Raji (cell line): ENCODE data around the gene SLC35E2B.
A peak's percentile ranks its signal among the peaks of the same experiment; 100 is the strongest.

Experiments used
- POLR2A ChIP-seq: IDR thresholded peaks from 2 replicates; pipeline ENCODE4 v1.6.1; 2011; ENCODE audit warnings: low read depth, low read length, control low read depth; ENCODE audit not compliant: insufficient read depth

SLC35E2B gene

DNA sequence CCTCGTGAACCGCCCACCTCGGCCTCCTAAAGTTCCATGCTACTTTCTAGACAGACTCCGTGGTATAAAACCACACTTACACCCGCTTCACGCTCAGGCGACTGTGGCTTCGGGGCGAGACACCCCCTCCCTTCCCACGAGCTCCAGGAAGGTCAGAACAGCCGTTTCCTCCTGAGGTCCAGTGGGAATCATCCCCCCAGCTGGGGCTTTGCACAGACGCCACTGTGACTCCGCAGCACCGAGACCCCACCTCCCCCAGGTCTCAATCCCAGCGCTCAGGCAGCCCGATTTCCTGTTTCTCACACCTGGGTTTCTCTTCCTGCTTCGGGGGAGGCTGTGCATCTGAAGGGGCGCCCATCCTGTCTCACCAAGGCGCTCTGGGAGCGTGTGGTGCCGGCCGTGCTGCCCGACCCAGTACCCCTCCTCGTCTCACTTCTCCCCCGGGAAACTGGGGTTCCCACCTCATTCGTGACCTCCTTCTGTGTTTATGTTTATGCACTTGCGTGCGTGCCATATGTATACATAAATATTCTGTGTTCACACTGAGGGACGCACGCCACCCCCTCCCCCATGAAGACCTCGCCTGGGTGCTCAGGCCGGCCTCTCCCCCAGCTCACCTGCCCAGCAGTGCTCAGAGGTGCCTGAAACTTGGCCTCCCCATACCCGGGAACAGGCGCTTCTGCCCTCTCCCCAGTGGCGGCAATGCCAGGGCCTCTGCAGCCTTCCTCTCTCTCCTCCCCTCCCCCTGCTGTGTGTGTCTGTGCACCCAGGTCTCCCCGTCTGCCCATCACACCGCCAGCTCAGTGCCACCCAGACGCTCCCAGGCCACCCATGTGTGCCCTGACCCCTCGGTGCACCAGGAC is 14.6 kb downstream of the SLC35E2B start:
- TF ChIP-seq POLR2A, result peak; percentile 55

DNA sequence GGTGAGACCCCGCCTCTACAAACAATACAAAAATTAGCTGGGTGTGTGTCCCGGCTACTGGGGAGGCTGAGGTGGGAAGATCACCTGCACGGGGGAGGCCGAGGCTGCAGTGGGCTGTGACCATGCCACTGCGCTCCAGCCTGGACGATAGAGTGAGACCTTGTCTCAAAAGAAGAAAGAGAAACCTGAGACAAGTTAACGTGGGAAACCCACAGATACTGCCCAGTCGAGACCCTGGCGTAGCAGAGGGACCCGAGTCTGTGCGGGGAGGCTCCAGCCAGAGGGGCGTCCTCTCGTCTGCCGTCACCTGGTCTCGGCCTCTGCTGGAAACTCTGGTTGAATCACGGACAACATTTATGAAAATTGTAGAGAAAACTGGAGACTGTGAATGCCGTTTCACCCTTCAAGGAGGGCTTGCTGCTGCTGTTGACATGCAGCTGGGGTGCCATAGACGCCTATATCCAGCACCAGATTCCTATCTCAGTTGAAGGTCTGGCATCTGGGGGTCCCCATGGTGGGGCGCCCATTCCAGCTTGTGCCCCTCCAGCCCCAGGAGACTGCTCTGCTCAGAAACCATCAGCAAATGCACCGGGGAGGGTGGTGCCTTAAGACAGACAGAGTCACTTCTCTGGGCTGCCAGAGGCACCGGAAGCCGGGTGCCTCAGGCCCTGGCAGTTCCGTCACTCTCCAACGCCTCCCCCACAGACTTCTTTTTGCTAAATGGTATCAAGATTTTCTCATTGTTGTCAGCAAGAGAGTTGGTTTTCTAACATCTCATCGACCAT is 20.2 kb downstream of the SLC35E2B start:
- TF ChIP-seq POLR2A, result no peak

DNA sequence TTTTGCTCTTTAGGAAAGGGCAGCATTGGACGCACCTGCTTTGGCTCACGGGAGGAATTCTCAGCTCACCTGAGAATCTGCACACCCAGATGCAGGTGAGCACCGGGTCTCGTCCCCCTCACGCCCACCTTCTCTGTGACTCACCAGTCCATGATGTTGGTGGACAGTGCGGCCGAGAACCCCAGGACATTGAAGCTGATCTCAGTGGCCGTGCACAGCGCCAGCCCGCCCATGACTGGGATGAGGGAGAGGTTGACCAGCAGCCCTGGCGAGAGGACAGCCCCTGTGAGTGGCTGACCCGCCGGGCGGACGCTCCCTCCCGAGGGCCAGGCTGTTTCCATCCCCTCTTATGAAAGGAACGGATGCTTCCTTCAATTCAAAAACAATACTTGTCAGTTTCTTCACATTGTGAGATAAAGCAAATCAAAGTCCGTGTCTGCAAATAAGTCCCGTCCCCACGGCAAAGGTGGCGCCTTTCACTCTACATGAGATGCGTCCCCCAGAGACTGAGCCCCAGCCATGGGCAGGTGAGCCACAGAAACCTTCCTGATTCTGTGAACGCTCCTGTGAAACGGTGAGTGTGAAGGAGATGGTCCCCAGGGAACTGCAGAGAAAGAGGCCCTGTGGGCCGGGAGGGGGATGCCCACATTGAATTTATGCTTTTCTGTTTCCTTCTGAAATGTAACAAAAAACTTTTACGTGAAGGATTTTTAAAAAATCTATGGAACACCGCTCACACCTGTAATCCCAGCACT is 21.1 kb downstream of the SLC35E2B start:
- no peak for TF ChIP-seq POLR2A

DNA sequence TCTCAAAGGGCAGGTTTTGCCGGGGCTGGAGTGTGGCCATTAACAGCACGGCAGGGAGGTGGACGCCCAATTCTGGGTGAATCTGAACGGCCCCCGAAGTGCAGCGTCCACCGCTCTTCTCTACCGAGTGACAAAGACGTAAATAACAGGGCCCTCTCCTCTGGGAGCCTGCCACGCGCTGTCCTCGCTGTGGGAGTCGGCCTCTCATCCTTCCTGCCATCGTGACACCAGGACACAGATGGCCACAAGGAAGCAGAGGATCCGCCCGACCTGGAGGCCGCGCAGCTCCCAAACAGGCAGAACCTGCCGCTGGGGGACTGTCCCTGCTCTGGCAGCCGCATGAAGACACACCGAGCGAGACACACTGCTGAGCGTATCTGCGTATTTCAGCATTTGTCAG is 21.7 kb downstream of the SLC35E2B start:
- no peak for TF ChIP-seq POLR2A

DNA sequence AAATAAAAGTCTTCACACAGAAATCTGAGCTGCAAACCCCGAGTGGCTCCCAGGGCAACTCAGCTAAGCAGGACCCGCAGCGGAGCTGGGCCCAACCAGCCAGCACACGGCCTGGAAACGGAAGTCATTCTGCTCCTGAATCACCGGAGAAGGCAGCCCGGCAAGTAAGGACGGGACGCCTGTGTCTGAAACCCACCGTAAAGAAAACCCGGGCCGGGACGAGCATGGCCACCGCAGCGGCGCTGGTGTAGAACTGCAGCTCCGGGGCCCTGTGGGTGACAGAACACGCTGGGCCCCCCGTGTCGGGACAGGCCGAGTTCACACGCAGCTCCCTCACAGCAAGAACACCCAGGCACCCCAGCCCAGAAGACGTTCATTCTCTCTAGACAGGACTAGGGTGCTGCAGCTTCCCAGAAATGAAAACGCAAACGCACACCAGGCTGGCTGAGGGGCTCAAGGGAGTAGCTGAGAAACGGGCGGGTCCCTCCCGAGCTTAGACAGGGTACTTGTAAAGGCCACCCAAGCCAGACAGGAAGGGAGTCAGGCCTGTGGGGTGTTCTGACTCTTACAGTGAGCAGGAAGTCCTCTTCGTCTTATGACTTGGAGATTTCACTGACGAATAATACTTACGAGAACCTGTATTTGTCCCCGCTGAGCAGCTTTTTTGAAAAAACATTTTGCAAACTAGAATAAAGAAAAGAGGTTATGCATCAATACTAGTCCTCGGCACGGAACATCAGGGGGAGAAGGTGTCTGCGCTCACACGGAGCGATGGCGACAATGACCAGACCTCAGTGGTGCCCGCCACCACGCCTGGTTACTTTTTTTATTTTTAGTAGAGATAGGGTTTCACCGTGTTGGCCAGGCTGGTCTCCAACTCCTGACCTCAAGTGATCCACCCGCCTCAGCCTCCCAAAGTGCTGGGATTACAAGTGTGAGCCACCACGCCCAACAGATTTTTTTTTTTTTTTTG is 22.8 kb downstream of the SLC35E2B start:
- no peak for TF ChIP-seq POLR2A

DNA sequence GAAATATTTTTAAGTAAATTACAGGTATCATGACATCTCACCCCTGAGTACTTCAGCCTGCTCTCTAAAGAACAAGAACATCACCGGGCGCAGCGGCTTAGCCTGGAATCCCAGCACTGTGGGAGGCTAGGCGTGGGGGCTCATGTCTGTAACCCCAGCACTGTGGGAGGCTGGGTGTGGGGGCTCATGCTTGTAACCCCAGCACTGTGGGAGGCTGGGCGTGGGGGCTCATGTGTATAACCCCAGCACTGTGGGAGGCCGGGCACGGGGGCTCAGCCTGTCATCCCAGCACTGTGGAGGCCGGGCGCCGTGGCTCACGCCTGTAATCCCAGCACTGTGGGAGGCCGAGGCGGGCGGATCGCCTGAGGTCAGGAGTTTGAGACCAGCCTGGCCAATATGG is 26.1 kb downstream of the SLC35E2B start:
- TF ChIP-seq POLR2A, result no peak

DNA sequence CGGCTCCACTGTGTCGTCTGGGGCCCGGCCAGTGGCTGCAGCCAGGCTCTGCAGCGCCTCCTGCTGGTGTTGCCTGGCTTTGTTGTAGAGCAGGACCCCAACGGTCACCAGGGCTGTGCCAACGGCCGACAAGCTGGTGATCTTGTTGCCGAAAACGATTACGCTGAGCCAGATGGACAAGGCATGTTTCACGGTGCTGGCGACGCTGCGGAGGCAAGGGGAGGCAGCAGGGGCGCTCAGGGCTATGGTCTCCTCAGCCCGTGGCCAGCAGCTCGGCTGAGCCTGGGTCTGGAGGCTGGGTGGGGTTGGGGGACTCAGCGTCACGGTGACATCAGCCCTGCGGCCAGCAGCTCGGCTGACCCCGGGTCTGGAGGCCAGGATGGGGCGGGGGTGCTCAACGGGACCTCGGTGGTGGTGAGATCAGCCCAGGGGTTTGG is 26.8 kb downstream of the SLC35E2B start:
- TF ChIP-seq POLR2A, result no peak

DNA sequence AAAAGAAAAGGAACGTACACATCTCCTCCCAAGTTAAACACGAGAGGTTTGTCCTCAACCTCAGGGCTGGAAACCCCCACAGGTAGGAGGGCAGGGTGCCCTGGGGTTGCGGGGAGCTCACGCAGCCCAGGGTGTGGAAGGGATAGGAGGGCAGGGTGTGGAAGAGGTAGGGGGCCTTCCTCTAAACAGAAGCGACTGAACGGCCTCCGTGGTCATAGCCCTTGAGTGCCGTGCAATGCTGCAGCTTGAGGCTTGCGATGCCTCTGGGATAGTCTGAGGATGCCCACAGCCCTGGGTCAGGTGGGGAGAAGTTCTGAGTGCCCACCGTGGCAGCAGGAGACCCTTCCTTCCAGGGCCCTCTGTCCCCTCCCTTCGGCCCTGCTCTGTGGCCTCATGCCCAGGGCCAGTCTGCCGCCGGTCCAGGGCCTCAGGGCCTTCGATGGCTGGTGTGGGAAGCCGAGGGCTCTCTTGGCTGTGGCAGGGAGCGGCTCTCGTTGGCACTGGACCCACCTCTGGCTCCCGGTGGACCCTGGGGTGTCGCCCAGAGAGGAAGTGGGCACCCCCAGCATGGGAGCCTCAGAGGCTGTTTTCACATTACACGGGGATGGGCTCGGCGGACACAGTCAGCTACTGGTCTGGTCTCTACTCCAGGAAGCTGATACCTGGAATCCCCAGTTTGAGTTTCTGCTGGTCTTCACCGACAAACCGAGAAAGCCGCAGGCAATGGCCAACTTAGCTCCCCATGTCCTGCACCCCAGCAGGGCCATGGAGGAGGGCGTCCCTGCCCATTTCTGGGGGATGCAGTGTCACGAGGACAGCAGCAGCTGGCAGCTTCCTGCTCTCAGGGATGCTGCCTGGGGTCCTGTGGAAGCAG is 27.4 kb downstream of the SLC35E2B start:
- TF ChIP-seq POLR2A, result no peak

DNA sequence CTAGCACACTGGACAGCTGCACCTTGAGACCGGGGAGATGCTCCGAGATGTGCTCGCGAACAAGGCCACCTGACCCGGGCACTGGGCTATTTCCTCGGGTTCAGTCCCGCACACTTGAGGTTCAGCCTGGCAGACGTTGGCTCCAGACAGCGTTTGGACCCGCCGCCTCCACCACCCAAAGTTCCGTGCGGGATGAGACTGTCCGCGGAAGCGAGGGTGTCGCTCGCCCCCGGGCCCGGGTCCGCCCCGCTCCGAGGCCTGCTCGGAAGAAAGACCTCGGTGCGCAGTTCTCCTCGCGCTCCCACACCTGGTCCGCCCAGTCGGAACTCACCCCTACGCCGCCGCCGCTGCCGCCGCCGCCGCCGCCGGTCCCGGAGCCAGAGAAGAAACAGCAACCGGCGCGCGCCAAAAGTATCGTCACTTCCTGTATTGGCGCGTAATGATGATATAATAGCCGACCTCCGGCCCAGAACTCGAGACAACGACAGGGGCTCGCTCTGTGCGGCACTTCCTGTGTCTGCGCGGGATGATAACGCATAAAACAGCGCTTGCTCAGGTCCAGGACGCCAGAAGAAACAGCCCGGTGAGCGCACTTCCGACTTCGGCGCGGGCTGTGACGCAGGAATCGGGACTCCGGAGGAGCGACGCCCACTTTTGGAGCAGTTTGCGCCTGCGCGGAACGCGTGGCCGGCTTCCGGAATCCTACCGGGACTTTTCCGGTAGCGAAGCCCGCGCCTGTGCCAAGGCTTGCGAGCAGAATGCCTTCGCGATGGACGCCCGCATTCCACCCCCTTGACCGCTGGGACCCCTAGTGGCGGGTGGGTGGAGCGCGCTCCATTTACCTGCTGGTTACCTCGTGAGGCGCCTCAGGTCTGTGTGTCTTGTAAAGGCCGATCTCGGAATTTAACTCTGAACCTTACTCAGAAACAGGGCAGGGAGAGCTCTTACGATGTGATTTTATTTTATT is 33.7 kb downstream of the SLC35E2B start, which contains the start of gene CDK11B:
CDK11B (minus strand) TSS at position 422 of the 967 bp plus-strand sequence. CDS start 1,519 bp downstream, outside the sequence.
- TF ChIP-seq POLR2A, result peak; percentile 61

DNA sequence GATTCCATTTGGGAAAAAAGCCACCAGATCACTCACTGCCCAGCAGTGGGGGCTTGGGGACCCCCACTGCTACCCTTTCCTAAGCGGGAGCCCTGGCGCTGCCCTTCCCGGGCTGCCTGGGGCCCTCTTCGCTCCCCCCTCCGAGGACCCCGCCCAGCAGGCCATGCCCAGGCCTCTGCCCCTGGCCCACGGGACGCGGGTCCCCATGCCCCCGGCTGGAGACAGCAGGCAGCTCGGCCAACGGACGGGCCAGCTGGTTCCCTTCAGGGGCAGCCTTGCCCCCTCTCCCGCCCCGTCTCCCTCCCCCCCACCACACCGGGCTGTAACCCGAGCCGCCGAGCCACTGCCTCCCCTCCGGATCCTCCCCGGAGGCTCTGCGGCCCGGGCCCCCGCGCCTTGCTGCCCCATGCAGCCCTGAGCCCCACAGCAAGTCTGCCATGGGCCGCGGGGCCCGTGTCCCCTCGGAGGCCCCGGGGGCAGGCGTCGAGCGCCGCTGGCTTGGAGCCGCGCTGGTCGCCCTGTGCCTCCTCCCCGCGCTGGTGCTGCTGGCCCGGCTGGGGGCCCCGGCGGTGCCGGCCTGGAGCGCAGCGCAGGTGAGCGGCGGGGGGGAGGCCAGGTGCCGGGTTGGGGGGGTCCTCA is 60.7 kb downstream of the SLC35E2B start, which contains the start of gene MMP23B:
MMP23B (plus strand) TSS at position 392 of the 639 bp plus-strand sequence; CDS start at position 438, 46 bp downstream.
- TF ChIP-seq POLR2A, result no peak

DNA sequence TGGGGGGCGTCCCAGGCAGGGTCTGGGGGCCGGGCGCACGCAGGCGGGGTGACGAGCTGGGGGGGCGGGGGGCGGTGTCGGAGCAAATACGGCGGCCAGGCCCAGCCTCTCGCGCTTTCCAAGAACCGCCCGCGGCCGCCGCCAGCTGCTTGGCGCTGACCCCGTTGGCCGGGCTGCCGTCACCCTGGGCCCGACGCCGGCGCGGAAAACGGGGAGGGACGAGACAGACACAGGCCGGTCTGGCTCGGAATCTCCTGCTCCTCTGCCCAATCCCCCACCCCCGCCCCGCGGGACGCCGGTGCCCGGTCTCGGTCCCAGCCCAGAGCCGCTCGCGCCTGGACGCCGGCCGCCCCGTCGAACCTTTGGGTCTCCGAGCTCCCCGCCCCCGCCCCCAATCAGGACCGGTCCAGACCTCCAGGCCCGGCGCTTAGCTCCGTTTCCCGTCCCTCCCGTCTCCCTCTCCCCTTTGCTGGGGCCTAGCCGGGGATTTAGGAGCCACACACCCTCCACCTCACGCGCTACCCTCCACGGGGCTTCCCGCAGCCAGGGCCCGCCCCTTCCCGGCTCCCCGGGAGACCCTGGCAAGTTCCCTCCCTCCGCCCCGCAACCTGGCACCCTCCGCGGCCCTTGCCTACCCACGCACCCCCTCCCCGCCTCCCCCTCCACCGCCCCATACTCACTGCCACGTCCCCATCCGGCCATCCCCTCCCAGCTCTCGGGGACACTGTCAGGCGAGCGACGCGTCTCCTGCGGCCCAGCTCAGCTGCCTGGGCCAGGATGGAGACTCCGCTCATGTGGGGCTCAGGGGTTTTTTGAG is 61.4 kb downstream of the SLC35E2B start:
- TF ChIP-seq POLR2A, result no peak
